Measurements from ENCODE around the gene SFXN2. TPM values are rescaled to one million over a fixed set of nuclear protein-coding genes. Genes with fewer than 3 reads are reported as not detected.

Gene SFXN2
- total RNA-seq, 2 experiments from 2014 or later = 6.4 to 7.6 TPM

- Histone ChIP-seq H3K27ac (ENCODE audit: low read depth in 1 of 2, low read length in 2 of 2) (no peak overlapping the region), H3K4me1 (ENCODE audit: insufficient read depth, low read length) (no peaks in the 10 kb centered on the region), H3K36me3 (ENCODE audit: insufficient read depth, low read length) (peaks cover 34% of the 10 kb centered on the region), H3K4me3 (ENCODE audit: low read length) (no peak overlapping the region), H3K27me3 (ENCODE audit: control insufficient read depth in 1 of 2, insufficient read depth in 2 of 2, low read length in 2 of 2) (no peaks in the 10 kb centered on the region), H3K9me3 (ENCODE audit: control insufficient read depth in 1 of 2, insufficient read depth in 1 of 2, low read length in 2 of 2) (no peaks in the 10 kb centered on the region)
- no peaks in the 10 kb centered on the region for H3K9me3 Mint-ChIP-seq
- ChIA-PET CTCF (no interaction called here), POLR2A (no interaction called here)
- ATAC-seq (ENCODE audit: poor library complexity) (no peak), DNase-seq (no peak)
- H3K4me1 Mint-ChIP-seq (ENCODE audit: low read depth) = no peaks in the 10 kb centered on the region
- H3K27me3 Mint-ChIP-seq = no peaks in the 10 kb centered on the region
- no peak overlapping the region for H3K27ac Mint-ChIP-seq
- peaks cover 59% of the 10 kb centered on the region for H3K36me3 Mint-ChIP-seq (ENCODE audit: low read depth)
- intact Hi-C loops (cut with DNase I, micrococcal nuclease) = no loop called here
- TF ChIP-seq CTCF (IDR thresholded peaks at IDR 0.05) = no peak
- H3K4me3 Mint-ChIP-seq = no peak overlapping the region
These were observed 15.5 kb upstream of the SFXN2 start for GRCh38 chr10:102698894-102699293.

- intact Hi-C loops (cut with DNase I, micrococcal nuclease) = no loop called here
- peaks cover 50% of the 10 kb centered on the region for H3K36me3 Mint-ChIP-seq (ENCODE audit: low read depth)
- Histone ChIP-seq H3K27me3 (ENCODE audit: control insufficient read depth in 1 of 2, insufficient read depth in 2 of 2, low read length in 2 of 2) (no peaks in the 10 kb centered on the region), H3K9me3 (ENCODE audit: control insufficient read depth in 1 of 2, insufficient read depth in 1 of 2, low read length in 2 of 2) (no peaks in the 10 kb centered on the region), H3K27ac (ENCODE audit: low read depth in 1 of 2, low read length in 2 of 2) (no peak overlapping the region), H3K4me1 (ENCODE audit: insufficient read depth, low read length) (no peaks in the 10 kb centered on the region), H3K4me3 (ENCODE audit: low read length) (no peak overlapping the region), H3K36me3 (ENCODE audit: insufficient read depth, low read length) (peaks cover 35% of the 10 kb centered on the region)
- H3K4me1 Mint-ChIP-seq (ENCODE audit: low read depth) = peaks cover 2% of the 10 kb centered on the region
- TF ChIP-seq CTCF (IDR thresholded peaks at IDR 0.05) = no peak
- no peaks in the 10 kb centered on the region for H3K9me3 Mint-ChIP-seq
- ChIA-PET POLR2A (interaction anchor here (0.6 to 1.7 kb wide), 2 partner anchors 9 to 74 kb away, joined by 3 to 4 read pairs; no protein-coding TSS in a partner anchor), CTCF (interaction anchor here (1.1 kb wide), 1 partner anchor 12 kb away, joined by 3 read pairs; no protein-coding TSS in a partner anchor)
- ATAC-seq (ENCODE audit: poor library complexity) (no peak), DNase-seq (no peak)
- H3K27ac Mint-ChIP-seq = no peak overlapping the region
- H3K27me3 Mint-ChIP-seq = no peaks in the 10 kb centered on the region
- no peak overlapping the region for H3K4me3 Mint-ChIP-seq
These were observed 13.2 kb upstream of the SFXN2 start for GRCh38 chr10:102701272-102701671.

- H3K4me3 ChIP-seq (ENCODE audit: low read length) = no peak overlapping the region
- no peak for TF ChIP-seq CTCF (IDR thresholded peaks at IDR 0.05)
- no peaks in the 10 kb centered on the region for H3K4me1 ChIP-seq (ENCODE audit: insufficient read depth, low read length)
- H3K27ac ChIP-seq (ENCODE audit: low read depth in 1 of 2, low read length in 2 of 2) = no peak overlapping the region
- no peak for DNase-seq
- no peak for ATAC-seq (ENCODE audit: poor library complexity)
- Mint-ChIP-seq H3K4me3 (no peak overlapping the region), H3K4me1 (ENCODE audit: low read depth) (peaks cover 4% of the 10 kb centered on the region), H3K9me3 (no peaks in the 10 kb centered on the region), H3K36me3 (ENCODE audit: low read depth) (peaks cover 45% of the 10 kb centered on the region), H3K27me3 (no peaks in the 10 kb centered on the region), H3K27ac (no peak overlapping the region)
- ChIA-PET CTCF (interaction anchor here (1.1 kb wide), 1 partner anchor 12 kb away, joined by 3 read pairs; no protein-coding TSS in a partner anchor), POLR2A (interaction anchor here (0.6 to 1.7 kb wide), 2 partner anchors 9 to 73 kb away, joined by 3 to 4 read pairs; no protein-coding TSS in a partner anchor)
- no peaks in the 10 kb centered on the region for H3K9me3 ChIP-seq (ENCODE audit: control insufficient read depth in 1 of 2, insufficient read depth in 1 of 2, low read length in 2 of 2)
- H3K27me3 ChIP-seq (ENCODE audit: control insufficient read depth in 1 of 2, insufficient read depth in 2 of 2, low read length in 2 of 2) = no peaks in the 10 kb centered on the region
- peaks cover 30% of the 10 kb centered on the region for H3K36me3 ChIP-seq (ENCODE audit: insufficient read depth, low read length)
- intact Hi-C loops (cut with DNase I, micrococcal nuclease) = no loop called here
These were observed 12.6 kb upstream of the SFXN2 start for GRCh38 chr10:102701796-102702195.

All from CD4-positive, alpha-beta T cell (primary cell).